Neural cell (in vitro differentiated cells): Measurements from ENCODE around the gene KCTD15.

Experiments used
- CTCF ChIP-seq: fragments of 450-650 bp; IDR thresholded peaks from 2 replicates; pipeline ENCODE4 v1.5.1; 2014; ENCODE audit warnings: antibody characterized with exemption, mild to moderate bottlenecking, moderate library complexity; ENCODE audit not compliant: poor library complexity, severe bottlenecking
- EP300 ChIP-seq: fragments of 450-650 bp; conservative IDR thresholded peaks from 2 replicates; pipeline ENCODE4 v1.6.1; 2014; ENCODE audit warnings: antibody characterized with exemption, mild to moderate bottlenecking, moderate library complexity; ENCODE audit not compliant: poor library complexity, severe bottlenecking

- TF ChIP-seq CTCF (no peak), EP300 (no peak)
Observed at GRCh38 chr19:33815380-33816340, 19.0 kb downstream of the KCTD15 start.
